ENCODE results near the gene S100A12.
"Not testable (repeated sequence)": the region's sequence is repeated elsewhere in the genome, so short reads cannot be mapped to it uniquely, and the experiment has no call there.

Gene S100A12

DNA sequence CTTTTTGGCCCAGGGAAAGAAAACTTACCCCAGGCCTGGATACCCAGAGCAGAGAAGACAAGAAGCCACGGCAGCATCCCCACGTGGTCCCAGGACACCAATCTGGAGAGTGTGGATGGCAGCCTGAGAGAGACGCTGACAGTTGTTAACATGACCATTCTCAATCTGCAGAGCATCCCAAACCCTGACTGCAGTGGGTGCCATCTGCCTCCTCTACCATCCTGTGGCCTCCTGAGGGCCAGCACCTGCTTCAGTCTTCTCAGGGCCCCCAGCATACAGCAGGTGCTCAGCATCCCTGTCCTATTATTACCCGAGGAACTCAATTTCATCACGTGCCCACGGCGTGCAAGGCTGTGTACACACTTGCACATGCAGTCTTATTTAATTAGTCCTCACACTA is 27.6 kb downstream of the S100A12 start:
- no peak for DNase-seq (ENCODE audit: extremely low spot score)
- POLR2A ChIA-PET, result no interaction called here
- CTCF ChIA-PET, result interaction anchor here (0.9 to 11.2 kb wide), 3 partner anchors 10 to 147 kb away, joined by 3 to 331 read pairs (median 5); partner anchors contain the start of gene S100A9
- TF ChIP-seq, protein P1, sequence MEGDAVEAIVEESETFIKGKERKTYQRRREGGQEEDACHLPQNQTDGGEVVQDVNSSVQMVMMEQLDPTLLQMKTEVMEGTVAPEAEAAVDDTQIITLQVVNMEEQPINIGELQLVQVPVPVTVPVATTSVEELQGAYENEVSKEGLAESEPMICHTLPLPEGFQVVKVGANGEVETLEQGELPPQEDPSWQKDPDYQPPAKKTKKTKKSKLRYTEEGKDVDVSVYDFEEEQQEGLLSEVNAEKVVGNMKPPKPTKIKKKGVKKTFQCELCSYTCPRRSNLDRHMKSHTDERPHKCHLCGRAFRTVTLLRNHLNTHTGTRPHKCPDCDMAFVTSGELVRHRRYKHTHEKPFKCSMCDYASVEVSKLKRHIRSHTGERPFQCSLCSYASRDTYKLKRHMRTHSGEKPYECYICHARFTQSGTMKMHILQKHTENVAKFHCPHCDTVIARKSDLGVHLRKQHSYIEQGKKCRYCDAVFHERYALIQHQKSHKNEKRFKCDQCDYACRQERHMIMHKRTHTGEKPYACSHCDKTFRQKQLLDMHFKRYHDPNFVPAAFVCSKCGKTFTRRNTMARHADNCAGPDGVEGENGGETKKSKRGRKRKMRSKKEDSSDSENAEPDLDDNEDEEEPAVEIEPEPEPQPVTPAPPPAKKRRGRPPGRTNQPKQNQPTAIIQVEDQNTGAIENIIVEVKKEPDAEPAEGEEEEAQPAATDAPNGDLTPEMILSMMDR (IDR thresholded peaks at IDR 0.05; ENCODE audit: control extremely low read depth, extremely low read depth, low read depth, missing control alignments), result no peak

DNA sequence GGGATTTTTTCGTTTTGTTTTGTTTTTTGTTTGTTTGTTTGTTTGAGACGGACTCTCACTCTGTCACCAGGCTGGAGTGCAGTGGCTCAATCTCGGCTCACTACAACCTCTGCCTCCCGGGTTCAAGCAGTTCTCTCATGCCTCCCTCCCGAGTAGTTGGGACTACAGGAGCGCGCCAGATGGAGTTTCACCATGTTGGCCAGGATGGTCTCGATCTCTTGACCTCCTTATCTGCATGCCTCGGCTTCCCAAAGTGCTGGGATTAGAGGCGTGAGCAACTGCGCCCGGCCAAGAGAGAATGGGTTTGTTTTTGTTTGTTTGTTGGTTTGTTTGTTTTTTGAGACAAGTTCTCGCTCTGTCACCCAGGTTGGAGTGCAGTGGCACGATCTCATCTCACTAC is 28.4 kb downstream of the S100A12 start:
- DNase-seq (ENCODE audit: extremely low spot score); POLR2A ChIA-PET: not testable (repeated sequence)
- CTCF ChIA-PET, result interaction anchor here (1.3 to 2.8 kb wide), 3 partner anchors 8 to 147 kb away, joined by 3 to 18 read pairs (median 8); no protein-coding TSS in a partner anchor

DNA sequence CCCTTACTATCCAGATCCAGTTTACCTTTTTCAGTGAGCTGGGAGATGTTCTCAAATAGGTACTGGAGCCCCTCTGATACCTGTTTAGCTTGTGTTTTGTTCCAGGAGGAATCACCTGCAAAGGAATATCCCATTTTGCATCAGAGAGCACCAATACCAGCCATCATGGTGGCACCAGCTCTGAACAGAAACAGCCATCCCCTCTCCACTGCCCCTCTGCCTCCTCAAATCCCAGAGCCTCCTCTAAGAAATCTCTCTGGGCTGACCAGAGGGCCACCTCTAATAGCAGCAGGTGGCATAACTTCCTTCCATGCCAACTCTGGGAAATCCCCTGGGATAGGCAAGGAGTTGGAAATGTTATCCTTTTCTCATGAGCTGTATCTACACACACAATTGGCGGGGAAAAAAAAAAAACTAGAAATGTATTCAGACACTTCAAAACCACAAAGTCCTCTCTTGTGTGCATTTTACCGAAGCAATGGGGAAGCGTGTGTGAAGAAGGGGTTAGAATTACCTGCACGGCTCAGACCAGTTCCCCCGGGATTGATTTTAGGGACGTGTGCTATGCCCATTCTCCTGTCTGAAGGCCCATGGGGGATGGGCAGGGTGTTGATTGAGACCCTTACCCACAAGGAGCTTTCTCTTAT is 29.2 kb downstream of the S100A12 start:
- peak; percentile 16 for DNase-seq (ENCODE audit: extremely low spot score)
- TF ChIP-seq, protein P1 (IDR thresholded peaks at IDR 0.05; ENCODE audit: control extremely low read depth, extremely low read depth, low read depth, missing control alignments), result no peak
- ChIA-PET CTCF (interaction anchor here (0.7 to 2.8 kb wide), 4 partner anchors 9 to 148 kb away, joined by 3 to 18 read pairs (median 6); partner anchors contain the start of gene S100A9), POLR2A (no interaction called here)

DNA sequence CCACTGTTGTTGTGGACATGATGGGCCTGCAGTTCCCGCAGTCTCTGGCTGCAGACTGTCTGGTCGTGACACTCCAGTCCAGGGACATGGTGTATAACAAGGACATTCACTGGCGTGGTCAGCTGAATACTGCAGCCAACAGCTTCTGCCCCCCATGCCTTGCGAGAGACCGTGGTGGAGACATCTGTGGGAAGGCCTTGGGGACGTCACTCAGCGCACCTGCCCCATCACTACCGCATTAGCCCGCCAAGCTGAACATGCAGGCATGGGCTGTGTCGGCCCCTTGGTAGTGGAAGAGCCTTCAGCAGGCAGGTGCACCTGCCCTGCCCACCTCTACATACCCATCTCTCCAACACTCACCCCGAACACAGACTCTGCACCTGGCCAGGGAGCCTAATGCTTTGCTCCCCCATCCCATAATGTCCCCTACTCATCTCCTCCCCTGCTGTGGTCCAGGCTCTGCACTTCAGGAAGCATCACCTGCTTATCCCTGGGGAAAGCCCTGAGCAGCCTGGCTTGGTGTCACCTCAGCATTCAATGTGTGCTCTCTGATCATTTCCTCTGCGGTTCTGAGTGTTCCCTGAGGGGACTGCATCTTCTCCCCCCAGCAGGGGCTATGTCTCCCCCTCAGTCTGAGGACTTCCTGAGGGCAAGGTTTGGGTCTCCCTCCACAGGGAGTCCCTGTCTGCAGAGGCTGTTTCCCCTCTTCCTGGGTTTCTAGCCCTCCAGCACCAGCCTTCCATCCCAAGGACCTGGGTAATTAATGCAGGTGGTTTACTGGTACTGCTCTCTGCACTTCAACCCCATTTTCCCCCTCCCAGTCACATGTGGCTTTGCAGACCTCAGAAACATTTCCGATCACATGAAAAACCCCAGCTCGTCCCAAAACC is 30.0 kb downstream of the S100A12 start:
- CTCF ChIA-PET, result interaction anchor here (1.0 to 5.1 kb wide), 6 partner anchors 8 to 151 kb away, joined by 3 to 57 read pairs (median 6); no protein-coding TSS in a partner anchor
- POLR2A ChIA-PET, result no interaction called here
- TF ChIP-seq, protein P1 (IDR thresholded peaks at IDR 0.05; ENCODE audit: control extremely low read depth, extremely low read depth, low read depth, missing control alignments), result no peak
- DNase-seq (ENCODE audit: extremely low spot score), result peak; percentile 30

DNA sequence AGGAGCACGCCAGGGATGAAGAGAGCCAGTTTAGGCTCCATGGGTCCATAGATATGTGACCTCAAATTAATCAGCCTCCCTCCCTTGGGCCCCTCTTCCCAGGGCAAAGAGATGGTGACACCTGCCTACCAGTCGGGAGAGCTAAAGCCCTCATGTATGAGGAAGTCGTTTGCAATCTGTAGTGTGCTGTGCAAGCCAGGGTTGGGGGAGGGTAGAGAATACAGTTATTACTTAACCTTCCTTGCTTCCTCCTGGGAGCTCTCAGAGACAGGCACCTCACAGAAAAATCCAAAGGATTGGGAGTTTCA is 30.7 kb downstream of the S100A12 start:
- DNase-seq (ENCODE audit: extremely low spot score), result peak; percentile 18
- ChIA-PET CTCF (interaction anchor here (1.0 to 5.1 kb wide), 4 partner anchors 8 to 152 kb away, joined by 3 to 57 read pairs (median 12); no protein-coding TSS in a partner anchor), POLR2A (no interaction called here)
- TF ChIP-seq, protein P1 (IDR thresholded peaks at IDR 0.05; ENCODE audit: control extremely low read depth, extremely low read depth, low read depth, missing control alignments), result no peak

DNA sequence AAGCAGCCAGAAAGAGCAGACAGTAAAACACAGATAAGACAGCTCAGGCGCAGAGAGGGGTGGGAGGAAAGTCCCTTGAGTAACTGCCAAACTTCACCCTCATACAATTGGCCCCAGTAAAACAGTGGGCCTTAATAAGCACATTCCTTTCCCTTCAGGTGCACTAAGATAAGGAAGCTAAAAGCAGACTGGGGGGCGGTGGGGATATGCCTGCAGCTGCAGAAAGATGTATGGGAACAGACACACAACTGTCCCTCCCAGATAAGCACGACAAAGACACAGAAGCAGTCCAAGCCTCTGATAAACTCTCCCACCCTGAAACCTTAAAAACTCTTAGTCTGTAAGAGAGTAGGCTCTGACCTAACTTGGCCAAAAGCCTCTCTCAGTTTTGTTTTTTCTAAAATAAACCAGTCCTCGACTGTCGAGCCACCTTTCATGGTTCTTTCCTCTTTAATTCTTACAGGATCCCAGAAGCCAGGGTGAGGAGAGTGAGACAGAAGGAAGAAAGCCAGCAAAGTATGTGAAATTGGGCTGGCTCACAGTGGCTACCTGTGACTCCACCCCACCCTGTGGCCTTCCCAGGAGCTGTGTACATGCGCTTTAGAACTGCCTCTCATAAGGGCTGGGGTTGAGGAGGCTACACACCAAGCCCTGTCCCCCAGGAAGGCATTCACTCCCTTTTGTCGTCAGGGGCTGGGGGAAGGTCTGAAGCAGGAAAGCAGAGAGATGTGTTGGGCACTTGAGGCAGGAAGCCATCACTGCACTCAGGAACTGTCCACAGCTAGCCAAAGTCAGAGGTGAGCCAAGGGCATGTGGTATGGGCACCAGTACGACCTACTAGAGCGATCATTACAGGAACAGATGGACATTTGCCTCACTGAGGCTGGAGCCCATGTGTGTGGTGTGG is 31.4 kb downstream of the S100A12 start:
- CTCF ChIA-PET, result interaction anchor here (1.0 to 5.1 kb wide), 7 partner anchors 7 to 152 kb away, joined by 3 to 57 read pairs (median 5); partner anchors contain the start of gene S100A9
- DNase-seq (ENCODE audit: extremely low spot score), result no peak

More for the DNA sequence above, 31.4 kb downstream of the S100A12 start:
- POLR2A ChIA-PET, result no interaction called here
- TF ChIP-seq, protein P1 (IDR thresholded peaks at IDR 0.05; ENCODE audit: control extremely low read depth, extremely low read depth, low read depth, missing control alignments), result no peak

Measured in GM10248 (cell line).